HepG2 (cell line): ENCODE data around the gene FAM83F. TPM values are rescaled to one million over a fixed set of nuclear protein-coding genes. Genes with fewer than 3 reads are reported as not detected.

Experiments
- ATRX ChIP-seq: sonication (generic); formaldehyde crosslinking; IDR thresholded peaks from 2 replicates; pipeline ENCODE4 v1.4.0; 2020; ENCODE audit warnings: missing genetic modification reagents, borderline replicate concordance
- CBFB ChIP-seq: sonication (generic); formaldehyde crosslinking; IDR thresholded peaks from 2 replicates; pipeline ENCODE4 v1.4.0; 2020; ENCODE audit warnings: missing genetic modification reagents
- HNRNPK ChIP-seq: fragments of 200-400 bp; formaldehyde crosslinking; IDR thresholded peaks from 2 replicates; pipeline ENCODE4 v1.6.1; 2018; ENCODE audit warnings: low read length, low read depth, moderate library complexity, mild to moderate bottlenecking; ENCODE audit not compliant: poor library complexity, severe bottlenecking
- NRL ChIP-seq: sonication (generic); formaldehyde crosslinking; IDR thresholded peaks from 2 replicates; pipeline ENCODE4 v1.5.0; 2020; ENCODE audit warnings: missing genetic modification reagents, mild to moderate bottlenecking, moderate library complexity, borderline replicate concordance
- POLR2AphosphoS2 ChIP-seq: IDR thresholded peaks from 2 replicates; pipeline ENCODE4 v1.6.1; 2011; ENCODE audit warnings: low read depth, low read length, improper control_type of control experiment
- ZFP41 ChIP-seq: sonication (generic); formaldehyde crosslinking; IDR thresholded peaks from 2 replicates; pipeline ENCODE4 v1.4.0; 2020; ENCODE audit warnings: mild to moderate bottlenecking, missing genetic modification reagents, borderline replicate concordance
- ZNF3 ChIP-seq: IDR thresholded peaks from 2 replicates; pipeline ENCODE4 v1.7.0; 2017; ENCODE audit warnings: inconsistent platforms
- ZNF329 ChIP-seq: sonication (generic); formaldehyde crosslinking; IDR thresholded peaks from 2 replicates; pipeline ENCODE4 v1.9.0; 2021; ENCODE audit warnings: low read depth, mild to moderate bottlenecking, missing genetic modification reagents
- ZNF33A ChIP-seq: sonication (generic); formaldehyde crosslinking; IDR thresholded peaks from 2 replicates; pipeline ENCODE4 v1.5.1; 2020; ENCODE audit warnings: missing genetic modification reagents, mild to moderate bottlenecking, moderate library complexity, borderline replicate concordance
- ZNF382 ChIP-seq: sonication (generic); formaldehyde crosslinking; IDR thresholded peaks from 2 replicates; pipeline ENCODE4 v1.5.0; 2020; ENCODE audit warnings: missing genetic modification reagents, mild to moderate bottlenecking, borderline replicate concordance
- polyA plus RNA-seq, 8 experiments: library from polyadenylated mRNA; depleted of rRNA in 3 of 8; stranded (reverse) in 7 of 8; unstranded in 1 of 8; fragments of >200 nt; fragmentation: Illumina TruSeq in 4 of 8; extraction: Trizol in 4 of 8; gene quantifications; 2 replicates each; pipeline versions ENCODE4 v1.2.1 to v1.2.3, GENCODE V29; 2011 to 2016; ENCODE audit warnings: low read depth in 4 of 8, missing spikeins in 1 of 8, mixed read lengths in 1 of 8; ENCODE audit not compliant: insufficient read depth in 1 of 8
- total RNA-seq, 5 experiments: library from RNA; depleted of rRNA; stranded (reverse); fragments of >200 nt; fragmentation: Illumina TruSeq; extraction: Trizol; gene quantifications; 2 replicates each; pipeline ENCODE4 v1.2.3, GENCODE V29; 2016; ENCODE audit warnings: low read depth in 1 of 5
- TF ChIP-seq, protein P1 (sequence below): sonication (generic); formaldehyde crosslinking; IDR thresholded peaks from 2 replicates; pipeline ENCODE4 v1.4.0; 2020; ENCODE audit warnings: missing genetic modification reagents
- TF ChIP-seq, protein P2 (sequence below): sonication (generic); formaldehyde crosslinking; IDR thresholded peaks from 2 replicates; pipeline ENCODE4 v1.8.0; 2022; ENCODE audit warnings: mild to moderate bottlenecking, missing genetic modification reagents, moderate library complexity
- TF ChIP-seq, protein P3 (sequence below): sonication (generic); formaldehyde crosslinking; IDR thresholded peaks from 2 replicates; pipeline ENCODE4 v1.8.0; 2022; ENCODE audit warnings: missing genetic modification reagents, mild to moderate bottlenecking, inconsistent platforms, borderline replicate concordance
- TF ChIP-seq, protein P4 (sequence below): sonication (generic); formaldehyde crosslinking; IDR thresholded peaks from 2 replicates; pipeline ENCODE4 v1.5.0; 2020; ENCODE audit warnings: mild to moderate bottlenecking, missing genetic modification reagents
- TF ChIP-seq, protein P5 (sequence below): sonication (generic); formaldehyde crosslinking; IDR thresholded peaks from 2 replicates; pipeline ENCODE4 v1.9.0; 2021; ENCODE audit warnings: missing genetic modification reagents, borderline replicate concordance

The FAM83F gene
- total and polyA plus RNA-seq, 2 of the 13 experiments (the other 11 are each of a cell fraction or from before 2014, with no cell fraction given): not detected

GRCh38 chr22:40044102-40044869 lies 49.5 kb downstream of the FAM83F start (continued):
- TF ChIP-seq, protein P1, sequence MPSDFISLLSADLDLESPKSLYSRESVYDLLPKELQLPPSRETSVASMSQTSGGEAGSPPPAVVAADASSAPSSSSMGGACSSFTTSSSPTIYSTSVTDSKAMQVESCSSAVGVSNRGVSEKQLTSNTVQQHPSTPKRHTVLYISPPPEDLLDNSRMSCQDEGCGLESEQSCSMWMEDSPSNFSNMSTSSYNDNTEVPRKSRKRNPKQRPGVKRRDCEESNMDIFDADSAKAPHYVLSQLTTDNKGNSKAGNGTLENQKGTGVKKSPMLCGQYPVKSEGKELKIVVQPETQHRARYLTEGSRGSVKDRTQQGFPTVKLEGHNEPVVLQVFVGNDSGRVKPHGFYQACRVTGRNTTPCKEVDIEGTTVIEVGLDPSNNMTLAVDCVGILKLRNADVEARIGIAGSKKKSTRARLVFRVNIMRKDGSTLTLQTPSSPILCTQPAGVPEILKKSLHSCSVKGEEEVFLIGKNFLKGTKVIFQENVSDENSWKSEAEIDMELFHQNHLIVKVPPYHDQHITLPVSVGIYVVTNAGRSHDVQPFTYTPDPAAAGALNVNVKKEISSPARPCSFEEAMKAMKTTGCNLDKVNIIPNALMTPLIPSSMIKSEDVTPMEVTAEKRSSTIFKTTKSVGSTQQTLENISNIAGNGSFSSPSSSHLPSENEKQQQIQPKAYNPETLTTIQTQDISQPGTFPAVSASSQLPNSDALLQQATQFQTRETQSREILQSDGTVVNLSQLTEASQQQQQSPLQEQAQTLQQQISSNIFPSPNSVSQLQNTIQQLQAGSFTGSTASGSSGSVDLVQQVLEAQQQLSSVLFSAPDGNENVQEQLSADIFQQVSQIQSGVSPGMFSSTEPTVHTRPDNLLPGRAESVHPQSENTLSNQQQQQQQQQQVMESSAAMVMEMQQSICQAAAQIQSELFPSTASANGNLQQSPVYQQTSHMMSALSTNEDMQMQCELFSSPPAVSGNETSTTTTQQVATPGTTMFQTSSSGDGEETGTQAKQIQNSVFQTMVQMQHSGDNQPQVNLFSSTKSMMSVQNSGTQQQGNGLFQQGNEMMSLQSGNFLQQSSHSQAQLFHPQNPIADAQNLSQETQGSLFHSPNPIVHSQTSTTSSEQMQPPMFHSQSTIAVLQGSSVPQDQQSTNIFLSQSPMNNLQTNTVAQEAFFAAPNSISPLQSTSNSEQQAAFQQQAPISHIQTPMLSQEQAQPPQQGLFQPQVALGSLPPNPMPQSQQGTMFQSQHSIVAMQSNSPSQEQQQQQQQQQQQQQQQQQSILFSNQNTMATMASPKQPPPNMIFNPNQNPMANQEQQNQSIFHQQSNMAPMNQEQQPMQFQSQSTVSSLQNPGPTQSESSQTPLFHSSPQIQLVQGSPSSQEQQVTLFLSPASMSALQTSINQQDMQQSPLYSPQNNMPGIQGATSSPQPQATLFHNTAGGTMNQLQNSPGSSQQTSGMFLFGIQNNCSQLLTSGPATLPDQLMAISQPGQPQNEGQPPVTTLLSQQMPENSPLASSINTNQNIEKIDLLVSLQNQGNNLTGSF: no peak
- TF ChIP-seq, protein P2, sequence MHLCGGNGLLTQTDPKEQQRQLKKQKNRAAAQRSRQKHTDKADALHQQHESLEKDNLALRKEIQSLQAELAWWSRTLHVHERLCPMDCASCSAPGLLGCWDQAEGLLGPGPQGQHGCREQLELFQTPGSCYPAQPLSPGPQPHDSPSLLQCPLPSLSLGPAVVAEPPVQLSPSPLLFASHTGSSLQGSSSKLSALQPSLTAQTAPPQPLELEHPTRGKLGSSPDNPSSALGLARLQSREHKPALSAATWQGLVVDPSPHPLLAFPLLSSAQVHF (CRISPR knock-in tag): no peak
- TF ChIP-seq ZNF329 (CRISPR knock-in tag): no peak
- no peak for TF ChIP-seq ZFP41
- TF ChIP-seq ZNF382 (CRISPR knock-in tag): no peak
- TF ChIP-seq POLR2AphosphoS2: no peak
- no peak for TF ChIP-seq ZNF33A
- no peak; the same call in 1 of the 2 replicates for TF ChIP-seq ZNF3 (CRISPR knock-in tag)
- TF ChIP-seq CBFB: peak; percentile 91; the same call in 1 of the 2 replicates
- TF ChIP-seq, protein P3, sequence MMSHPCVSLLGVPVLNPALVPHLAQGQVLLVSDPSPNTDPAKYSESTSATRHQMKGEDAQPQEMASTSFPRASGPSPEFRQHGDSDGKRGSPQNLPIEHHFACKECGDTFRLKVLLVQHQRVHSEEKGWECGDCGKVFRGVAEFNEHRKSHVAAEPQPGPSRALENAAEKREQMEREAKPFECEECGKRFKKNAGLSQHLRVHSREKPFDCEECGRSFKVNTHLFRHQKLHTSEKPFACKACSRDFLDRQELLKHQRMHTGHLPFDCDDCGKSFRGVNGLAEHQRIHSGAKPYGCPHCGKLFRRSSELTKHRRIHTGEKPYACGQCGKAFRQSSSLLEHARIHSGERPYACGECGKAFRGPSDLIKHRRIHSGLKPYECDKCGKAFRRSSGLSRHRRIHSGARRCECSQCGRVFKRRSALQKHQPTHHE (CRISPR knock-in tag): no peak
- no peak for TF ChIP-seq ATRX (CRISPR knock-in tag)
- TF ChIP-seq, protein P4, sequence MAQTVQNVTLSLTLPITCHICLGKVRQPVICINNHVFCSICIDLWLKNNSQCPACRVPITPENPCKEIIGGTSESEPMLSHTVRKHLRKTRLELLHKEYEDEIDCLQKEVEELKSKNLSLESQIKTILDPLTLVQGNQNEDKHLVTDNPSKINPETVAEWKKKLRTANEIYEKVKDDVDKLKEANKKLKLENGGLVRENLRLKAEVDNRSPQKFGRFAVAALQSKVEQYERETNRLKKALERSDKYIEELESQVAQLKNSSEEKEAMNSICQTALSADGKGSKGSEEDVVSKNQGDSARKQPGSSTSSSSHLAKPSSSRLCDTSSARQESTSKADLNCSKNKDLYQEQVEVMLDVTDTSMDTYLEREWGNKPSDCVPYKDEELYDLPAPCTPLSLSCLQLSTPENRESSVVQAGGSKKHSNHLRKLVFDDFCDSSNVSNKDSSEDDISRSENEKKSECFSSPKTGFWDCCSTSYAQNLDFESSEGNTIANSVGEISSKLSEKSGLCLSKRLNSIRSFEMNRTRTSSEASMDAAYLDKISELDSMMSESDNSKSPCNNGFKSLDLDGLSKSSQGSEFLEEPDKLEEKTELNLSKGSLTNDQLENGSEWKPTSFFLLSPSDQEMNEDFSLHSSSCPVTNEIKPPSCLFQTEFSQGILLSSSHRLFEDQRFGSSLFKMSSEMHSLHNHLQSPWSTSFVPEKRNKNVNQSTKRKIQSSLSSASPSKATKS: no peak
- TF ChIP-seq HNRNPK: no peak
- TF ChIP-seq NRL (CRISPR knock-in tag): no peak; the same call in 1 of the 2 replicates
- TF ChIP-seq, protein P5, sequence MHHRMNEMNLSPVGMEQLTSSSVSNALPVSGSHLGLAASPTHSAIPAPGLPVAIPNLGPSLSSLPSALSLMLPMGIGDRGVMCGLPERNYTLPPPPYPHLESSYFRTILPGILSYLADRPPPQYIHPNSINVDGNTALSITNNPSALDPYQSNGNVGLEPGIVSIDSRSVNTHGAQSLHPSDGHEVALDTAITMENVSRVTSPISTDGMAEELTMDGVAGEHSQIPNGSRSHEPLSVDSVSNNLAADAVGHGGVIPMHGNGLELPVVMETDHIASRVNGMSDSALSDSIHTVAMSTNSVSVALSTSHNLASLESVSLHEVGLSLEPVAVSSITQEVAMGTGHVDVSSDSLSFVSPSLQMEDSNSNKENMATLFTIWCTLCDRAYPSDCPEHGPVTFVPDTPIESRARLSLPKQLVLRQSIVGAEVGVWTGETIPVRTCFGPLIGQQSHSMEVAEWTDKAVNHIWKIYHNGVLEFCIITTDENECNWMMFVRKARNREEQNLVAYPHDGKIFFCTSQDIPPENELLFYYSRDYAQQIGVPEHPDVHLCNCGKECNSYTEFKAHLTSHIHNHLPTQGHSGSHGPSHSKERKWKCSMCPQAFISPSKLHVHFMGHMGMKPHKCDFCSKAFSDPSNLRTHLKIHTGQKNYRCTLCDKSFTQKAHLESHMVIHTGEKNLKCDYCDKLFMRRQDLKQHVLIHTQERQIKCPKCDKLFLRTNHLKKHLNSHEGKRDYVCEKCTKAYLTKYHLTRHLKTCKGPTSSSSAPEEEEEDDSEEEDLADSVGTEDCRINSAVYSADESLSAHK: no peak
